Uterus (tissue), 2 donors: ENCODE measurements around the gene PCDHGB2.
A peak's percentile ranks its signal among the peaks of the same experiment; 100 is the strongest.
"Not testable (repeated sequence)": the region's sequence is repeated elsewhere in the genome, so short reads cannot be mapped to it uniquely, and the experiment has no call there.

Experiments
- POLR2A ChIP-seq, 2 donors: fragments of 450-650 bp; IDR thresholded peaks; one replicate each; pipeline ENCODE4 v1.6.1; 2016; ENCODE audit warnings: antibody characterized with exemption in 2 of 2, mild to moderate bottlenecking in 1 of 2, moderate library complexity in 1 of 2
- TF ChIP-seq, protein P1 (sequence below), 4 experiments: fragments of 200-600 bp in 2 of 4; fragments of 450-650 bp in 2 of 4; sonication (generic) in 2 of 4; IDR thresholded peaks; one replicate each; pipeline ENCODE4 v1.5.1; 2016 to 2019; ENCODE audit warnings: antibody characterized with exemption in 4 of 4, mild to moderate bottlenecking in 2 of 4, moderate library complexity in 1 of 4

DNA sequence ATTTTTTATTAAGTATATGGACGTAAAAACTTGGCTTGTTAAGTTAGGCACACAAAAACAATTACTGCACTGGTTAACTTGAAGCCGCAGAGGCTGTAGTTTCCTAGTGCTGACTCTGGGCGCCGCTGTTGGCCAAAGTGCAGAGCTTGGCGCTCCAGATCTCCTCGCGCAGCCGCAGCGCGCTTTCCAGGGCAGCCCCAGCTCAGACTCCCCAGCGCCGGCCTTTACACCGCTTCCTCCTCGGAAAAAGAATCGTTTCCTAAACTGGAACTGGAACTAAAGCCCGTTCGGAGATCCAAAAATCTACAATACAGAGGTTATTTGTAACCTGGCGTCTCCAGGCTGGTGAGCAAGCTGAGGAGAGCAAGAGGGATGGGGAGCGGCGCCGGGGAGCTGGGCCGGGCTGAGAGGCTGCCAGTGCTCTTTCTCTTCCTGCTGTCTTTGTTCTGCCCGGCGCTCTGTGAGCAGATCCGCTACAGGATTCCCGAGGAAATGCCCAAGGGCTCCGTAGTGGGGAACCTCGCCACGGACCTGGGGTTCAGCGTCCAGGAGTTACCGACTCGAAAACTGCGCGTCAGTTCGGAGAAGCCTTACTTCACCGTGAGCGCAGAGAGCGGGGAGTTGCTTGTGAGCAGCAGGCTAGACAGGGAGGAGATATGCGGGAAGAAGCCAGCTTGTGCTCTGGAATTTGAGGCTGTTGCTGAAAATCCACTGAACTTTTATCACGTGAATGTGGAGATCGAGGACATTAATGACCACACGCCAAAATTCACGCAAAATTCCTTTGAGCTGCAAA is 38.2 kb downstream of the PCDHGB2 start, which contains the start of gene PCDHGB5:
- TF ChIP-seq, protein P1, sequence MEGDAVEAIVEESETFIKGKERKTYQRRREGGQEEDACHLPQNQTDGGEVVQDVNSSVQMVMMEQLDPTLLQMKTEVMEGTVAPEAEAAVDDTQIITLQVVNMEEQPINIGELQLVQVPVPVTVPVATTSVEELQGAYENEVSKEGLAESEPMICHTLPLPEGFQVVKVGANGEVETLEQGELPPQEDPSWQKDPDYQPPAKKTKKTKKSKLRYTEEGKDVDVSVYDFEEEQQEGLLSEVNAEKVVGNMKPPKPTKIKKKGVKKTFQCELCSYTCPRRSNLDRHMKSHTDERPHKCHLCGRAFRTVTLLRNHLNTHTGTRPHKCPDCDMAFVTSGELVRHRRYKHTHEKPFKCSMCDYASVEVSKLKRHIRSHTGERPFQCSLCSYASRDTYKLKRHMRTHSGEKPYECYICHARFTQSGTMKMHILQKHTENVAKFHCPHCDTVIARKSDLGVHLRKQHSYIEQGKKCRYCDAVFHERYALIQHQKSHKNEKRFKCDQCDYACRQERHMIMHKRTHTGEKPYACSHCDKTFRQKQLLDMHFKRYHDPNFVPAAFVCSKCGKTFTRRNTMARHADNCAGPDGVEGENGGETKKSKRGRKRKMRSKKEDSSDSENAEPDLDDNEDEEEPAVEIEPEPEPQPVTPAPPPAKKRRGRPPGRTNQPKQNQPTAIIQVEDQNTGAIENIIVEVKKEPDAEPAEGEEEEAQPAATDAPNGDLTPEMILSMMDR (IDR thresholded peaks at IDR 0.05) = peak in 2 of 4 experiments; percentile 15 to 20
- TF ChIP-seq POLR2A (IDR thresholded peaks at IDR 0.05) = not testable (repeated sequence)
